ENCODE measurements around the gene SLC38A2.
A peak's percentile ranks its signal among the peaks of the same experiment; 100 is the strongest.
"Not testable (repeated sequence)": the region's sequence is repeated elsewhere in the genome, so short reads cannot be mapped to it uniquely, and the experiment has no call there.

SLC38A2 gene

DNA sequence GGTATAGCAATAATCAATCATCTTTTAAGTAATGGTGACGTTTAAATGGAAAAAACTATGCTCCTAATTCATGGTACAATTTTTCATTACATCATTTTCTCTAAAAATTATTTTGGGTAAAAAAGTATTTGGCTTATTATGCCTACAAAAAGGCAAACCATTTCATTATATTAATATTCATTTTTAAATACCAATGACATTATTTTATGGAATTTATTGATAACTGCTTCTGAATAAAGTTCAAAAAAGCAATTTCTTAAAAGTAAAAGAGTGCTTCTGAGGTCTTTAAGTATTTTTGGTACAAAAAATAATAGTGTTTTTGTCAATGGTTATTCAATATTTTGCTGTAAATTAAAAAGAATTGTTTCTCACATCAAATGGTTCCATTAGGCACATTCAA is 12.2 kb downstream of the SLC38A2 start:
- DNase-seq, result no peak

DNA sequence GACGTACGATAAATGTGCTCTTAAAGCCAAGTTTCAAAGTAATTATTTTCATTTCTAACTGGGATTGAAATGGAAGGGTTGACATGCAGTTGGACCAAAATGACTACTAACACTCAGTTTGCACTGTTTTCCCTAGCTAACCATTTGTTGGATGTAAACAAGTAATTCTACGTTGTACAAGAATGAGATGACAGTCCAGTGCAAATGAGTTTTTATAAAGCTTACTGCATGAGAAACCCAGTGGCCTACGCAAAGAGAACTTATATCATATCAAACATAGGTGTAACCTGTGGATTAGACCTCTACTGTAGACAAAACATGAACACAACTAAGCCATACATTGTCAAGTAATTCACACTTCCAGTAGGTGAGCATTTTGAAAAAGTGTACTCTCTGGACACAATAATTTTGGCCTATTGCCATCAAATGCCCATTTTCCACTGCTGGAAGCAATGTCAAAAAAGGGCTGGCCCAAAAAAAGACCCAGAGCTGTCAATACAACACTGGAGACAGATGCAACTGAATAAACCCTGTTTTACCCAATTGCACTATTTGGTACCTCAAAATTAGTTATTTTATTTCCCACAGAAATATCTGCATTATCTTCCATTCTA is 12.8 kb downstream of the SLC38A2 start:
- no peak for DNase-seq

GRCh38 chr12:46358791-46359666 is 13.5 kb downstream of the SLC38A2 start:
- no peak for DNase-seq

DNA sequence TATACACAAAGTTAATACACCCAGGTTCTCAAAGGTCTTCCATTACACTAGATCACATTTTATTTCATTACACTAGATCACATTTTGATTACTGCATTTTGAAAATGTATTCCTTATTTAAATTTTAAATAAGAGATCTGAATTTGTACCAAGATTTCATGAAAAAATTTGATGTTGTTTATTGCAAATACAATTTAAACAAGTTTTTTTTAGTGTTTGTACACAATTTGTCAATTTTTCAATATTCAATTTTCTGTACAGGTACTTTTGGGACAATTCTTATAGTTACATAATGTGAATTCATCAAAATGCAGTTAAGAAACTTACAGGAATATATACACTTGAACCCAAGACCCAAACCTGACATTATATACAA is 14.3 kb downstream of the SLC38A2 start:
- no peak for DNase-seq

DNA sequence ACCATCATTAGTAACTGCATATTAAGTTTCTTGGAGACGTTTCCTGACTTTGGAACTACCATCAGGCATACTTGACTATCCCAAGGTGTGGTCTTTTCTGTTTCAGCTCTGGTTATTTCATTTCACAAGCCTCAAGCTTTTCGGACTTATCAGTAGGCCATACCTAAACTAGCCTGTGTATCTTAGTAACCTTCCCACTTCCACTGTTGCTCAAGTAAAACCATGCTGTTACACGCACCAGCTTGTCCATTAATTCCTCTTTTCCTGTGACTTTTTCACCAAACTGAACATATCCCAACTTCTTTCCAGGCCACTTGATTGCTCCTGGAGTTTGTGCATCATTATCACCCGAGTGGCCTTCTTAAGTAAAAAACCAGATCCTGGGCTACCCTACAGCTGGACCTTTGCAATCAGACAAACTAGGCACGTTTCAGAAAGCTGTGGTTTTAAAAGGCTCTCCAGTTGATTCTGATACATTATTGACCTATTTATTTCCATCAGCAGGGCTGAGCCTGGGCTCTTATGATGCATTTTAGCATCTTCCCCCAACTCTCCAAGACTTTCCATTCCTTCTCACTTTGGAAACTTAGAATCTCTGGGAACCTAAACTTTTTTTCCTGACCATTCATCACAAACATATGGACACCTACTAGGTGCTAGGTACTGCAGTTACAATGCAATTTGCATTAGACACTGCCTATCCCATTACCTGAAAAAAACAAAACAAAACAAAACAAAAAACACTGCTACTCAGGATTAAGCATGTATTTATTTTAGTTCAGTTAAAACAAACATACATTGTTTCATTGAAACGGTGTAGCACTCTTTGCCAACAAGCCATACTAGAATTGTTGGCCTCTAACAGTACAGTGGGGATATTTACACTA is 14.9 kb downstream of the SLC38A2 start:
- DNase-seq, result peak in 1 of 3 experiments; percentile 62

- DNase-seq, result no peak
Observed at GRCh38 chr12:46356655-46357437, 15.7 kb downstream of the SLC38A2 start.

DNA sequence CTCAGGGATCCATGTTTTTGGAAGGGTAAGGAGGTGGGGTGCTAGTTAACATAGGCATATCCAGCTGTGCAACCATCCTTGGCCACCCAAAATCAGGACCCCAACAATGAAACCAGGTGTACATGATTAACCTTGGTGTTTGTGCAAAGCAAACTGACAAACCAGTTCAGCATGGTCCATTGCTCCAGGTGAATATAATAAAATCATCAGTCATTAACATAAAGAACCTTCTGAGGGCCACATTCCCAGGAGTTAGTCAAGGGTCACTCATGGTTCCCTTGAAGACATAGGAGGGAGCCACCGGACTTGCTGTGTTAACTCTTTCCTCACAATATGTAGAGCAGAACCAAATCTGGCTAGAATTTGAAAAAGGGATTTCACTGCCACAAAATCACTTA is 17.8 kb downstream of the SLC38A2 start:
- no peak for DNase-seq

DNA sequence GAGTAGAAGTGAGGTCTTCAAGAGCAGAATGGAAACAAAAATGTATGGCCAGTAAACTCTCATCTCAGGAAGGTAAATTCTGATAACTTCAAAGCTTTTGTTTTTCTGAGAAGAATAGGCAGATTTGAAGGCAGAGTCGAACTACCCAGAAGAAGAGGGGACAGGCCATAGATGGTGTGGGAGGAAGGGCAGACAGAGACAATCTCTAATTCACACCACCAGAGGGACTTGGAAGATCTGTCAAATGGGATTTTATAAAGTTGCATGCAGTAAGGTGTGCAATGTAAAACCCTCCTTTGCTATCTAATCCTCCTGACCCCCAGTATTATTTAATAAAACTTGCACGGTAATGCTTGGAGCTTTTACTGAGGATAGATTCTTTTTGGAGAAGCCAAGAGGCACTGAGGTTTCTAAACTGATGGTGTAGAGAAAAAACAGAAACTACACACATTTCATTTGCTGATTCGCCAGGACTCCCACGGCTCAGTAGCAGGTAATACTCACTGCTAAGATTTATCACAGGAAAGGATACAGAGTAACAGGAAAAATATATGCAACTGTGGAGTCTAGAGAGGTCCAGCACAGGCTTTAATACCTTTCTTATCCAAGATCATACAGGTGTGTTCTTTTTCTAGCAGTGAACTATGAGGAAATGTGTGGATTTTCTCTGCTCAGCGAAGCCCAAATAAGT is 18.3 kb downstream of the SLC38A2 start:
- no peak for DNase-seq

DNA sequence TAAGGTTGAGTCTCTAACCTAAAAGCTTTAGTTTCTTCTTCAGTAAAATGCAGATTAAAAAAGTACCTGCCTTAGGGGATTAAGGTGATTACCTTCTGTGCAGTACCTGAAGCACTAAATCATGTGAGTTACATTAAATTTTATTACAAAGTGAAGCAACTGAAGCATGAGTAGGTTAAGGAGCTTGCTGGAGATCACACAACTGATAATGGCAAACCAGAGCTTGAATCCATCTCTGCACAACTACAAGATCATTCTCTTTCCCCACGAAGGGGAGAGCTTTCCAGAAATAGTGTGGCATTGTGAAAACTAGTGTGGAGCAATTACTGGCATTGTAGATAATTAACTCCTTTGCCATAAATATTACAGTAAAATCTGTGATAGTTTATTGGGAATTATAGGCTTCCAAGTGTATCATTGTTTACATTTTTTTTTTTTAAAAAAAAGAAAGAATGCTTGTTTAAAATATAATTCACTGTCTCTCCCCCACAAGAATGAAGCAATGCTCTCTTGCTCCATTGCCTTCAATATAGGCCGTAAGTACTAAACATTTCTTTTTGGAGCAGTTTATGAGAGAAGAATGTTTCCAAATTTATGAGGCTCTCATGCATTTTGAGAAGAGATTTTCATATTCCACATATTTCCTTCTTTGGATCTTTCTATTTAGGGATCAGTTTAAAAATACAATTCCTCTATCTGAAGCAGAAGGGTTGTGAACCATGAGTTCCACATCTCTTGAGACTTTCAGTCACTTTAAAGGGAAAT is 20.5 kb downstream of the SLC38A2 start:
- DNase-seq, result no peak

- DNase-seq, result no peak
Observed at GRCh38 chr12:46351138-46351537, 21.4 kb downstream of the SLC38A2 start.

GRCh38 chr12:46349253-46349652 is 23.3 kb downstream of the SLC38A2 start:
- no peak for DNase-seq

DNA sequence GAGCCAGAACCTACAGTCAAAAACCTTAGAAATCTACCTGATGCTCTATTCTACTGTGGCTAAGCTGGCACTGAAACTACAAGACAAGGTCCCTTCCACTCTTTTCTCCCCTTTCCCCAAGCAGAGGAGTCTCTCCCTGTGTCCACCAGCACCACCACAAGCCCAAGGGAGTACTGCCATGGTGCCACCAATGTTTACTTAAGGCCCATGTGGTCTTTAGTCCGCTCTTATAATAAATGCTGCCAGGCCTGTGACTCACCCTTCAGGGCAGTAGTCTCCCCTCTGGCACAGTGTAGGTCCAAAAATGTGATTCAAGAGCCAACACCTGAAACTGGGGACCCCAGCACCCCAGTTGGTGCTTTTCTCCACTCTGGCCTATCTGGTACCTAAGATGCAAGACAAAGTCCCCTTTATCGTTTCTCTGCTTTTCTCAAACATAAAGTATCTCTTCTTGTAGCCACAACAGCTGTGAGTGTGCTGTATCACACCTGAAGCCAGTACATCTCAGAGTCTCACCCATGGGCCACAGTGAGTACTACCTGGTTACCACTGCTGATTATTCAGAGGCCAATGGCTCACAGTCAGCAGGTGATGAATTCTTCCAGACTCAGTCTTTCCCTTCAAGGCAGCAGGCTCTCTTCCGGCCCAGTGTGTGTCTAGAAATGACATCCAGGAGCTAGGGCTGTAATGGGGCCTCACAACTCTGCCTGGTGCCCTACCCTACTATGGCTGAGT is 29.3 kb downstream of the SLC38A2 start:
- no peak for DNase-seq

GRCh38 chr12:46342562-46343033 is 30.0 kb downstream of the SLC38A2 start:
- peak in 2 of 3 experiments; percentile 11 to 19 for DNase-seq

- no peak for DNase-seq
Observed at GRCh38 chr12:46339051-46339450, 33.5 kb downstream of the SLC38A2 start.

GRCh38 chr12:46332260-46332659 is 40.3 kb downstream of the SLC38A2 start:
- DNase-seq, result no peak

DNA sequence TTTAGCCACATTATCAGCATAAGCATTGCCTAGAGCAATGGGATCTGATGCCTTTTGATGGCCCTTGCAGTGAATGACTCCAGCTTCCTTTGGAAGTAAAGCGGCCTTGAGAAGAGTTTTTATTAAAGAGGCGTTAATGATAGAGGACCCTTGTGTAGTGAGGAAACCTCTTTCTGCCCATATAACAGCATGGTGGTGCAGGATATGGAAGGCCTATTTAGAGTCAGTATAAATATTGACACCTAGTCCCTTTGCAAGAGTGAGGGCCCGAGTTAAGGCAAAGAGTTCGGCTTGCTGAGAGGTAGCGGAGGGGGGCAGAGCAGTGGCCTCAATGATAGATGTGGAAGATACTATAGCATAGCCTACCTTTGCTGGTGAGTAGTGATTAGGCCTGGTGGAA is 47.5 kb downstream of the SLC38A2 start:
- DNase-seq, result not testable (repeated sequence)

DNA sequence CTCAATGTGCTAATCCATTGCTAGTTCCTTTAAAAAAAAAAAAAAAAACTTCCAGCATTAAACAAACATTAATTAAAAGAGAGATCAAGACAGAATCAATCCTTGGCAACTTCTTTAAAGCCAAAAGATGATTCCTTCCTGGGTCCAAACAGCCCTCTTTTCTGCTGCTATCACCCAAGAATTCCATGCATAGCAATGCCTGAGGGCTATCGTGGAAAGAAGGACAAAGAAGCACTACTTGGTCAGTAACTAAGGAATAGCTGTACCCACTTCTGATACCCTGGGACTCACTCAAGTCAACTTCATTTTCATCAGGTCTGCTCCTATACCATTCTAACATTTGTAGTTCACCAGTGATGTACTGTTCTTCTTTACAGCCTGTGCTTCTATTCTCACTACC is 51.8 kb downstream of the SLC38A2 start:
- no peak for DNase-seq

GRCh38 chr12:46318037-46318436 is 54.5 kb downstream of the SLC38A2 start:
- DNase-seq, result no peak

All from NCI-H1417 (cell line).